ENCODE measurements around the gene ADM5. TPM values are rescaled to one million over a fixed set of nuclear protein-coding genes. Genes with fewer than 3 reads are reported as not detected.

The ADM5 gene
- polyA plus RNA-seq, 1 donor from 2014 or later = 7.2 TPM

- Histone ChIP-seq H3K9me3 (ENCODE audit: low read length) (no peaks in the 10 kb centered on the region), H4K20me1 (ENCODE audit: insufficient read depth) (no peaks in the 10 kb centered on the region), H3K4me2 (ENCODE audit: low read length) (no peak overlapping the region), H2AFZ (ENCODE audit: low read depth, low read length) (no peak overlapping the region), H3K27me3 (ENCODE audit: insufficient read depth, low read depth, low read length) (no peaks in the 10 kb centered on the region), H3K9me2 (ENCODE audit: insufficient read depth, low read length) (no peaks in the 10 kb centered on the region), H3K36me3 (ENCODE audit: insufficient read depth, low read length) (peaks cover 5% of the 10 kb centered on the region), H3K4me3 (ENCODE audit: low read length) (no peak overlapping the region), H3F3A (ENCODE audit: insufficient read depth, low read length, poor library complexity, severe bottlenecking) (no peaks in the 10 kb centered on the region), H3K9ac (ENCODE audit: low read length) (no peak overlapping the region), H3K79me2 (replicated peaks; ENCODE audit: insufficient read depth, low read length) (no peaks in the 10 kb centered on the region), H3K27ac (ENCODE audit: low read length) (no peak overlapping the region)
- TF ChIP-seq POLR2AphosphoS5 (IDR thresholded peaks at IDR 0.05) (no peak), TAF1 (IDR thresholded peaks at IDR 0.05; ENCODE audit: low read depth) (no peak), EP300 (conservative IDR thresholded peaks at IDR 0.05; ENCODE audit: poor library complexity, severe bottlenecking) (no peak), MXI1 (conservative IDR thresholded peaks at IDR 0.05; ENCODE audit: poor library complexity, severe bottlenecking) (no peak), EZH2 (IDR thresholded peaks at IDR 0.05; ENCODE audit: borderline replicate concordance, insufficient read depth, low read length, poor library complexity, severe bottlenecking) (no peak), RAD21 (conservative IDR thresholded peaks at IDR 0.05) (no peak), REST (IDR thresholded peaks at IDR 0.05; ENCODE audit: borderline replicate concordance) (no peak), SMC3 (conservative IDR thresholded peaks at IDR 0.05; ENCODE audit: poor library complexity) (no peak), CTCF (IDR thresholded peaks at IDR 0.05; ENCODE audit: poor library complexity, severe bottlenecking) (no peak)
Observed at GRCh38 chr19:49704888-49705642, 15.7 kb downstream of the ADM5 start.

- H4K20me1 ChIP-seq (ENCODE audit: insufficient read depth) = no peaks in the 10 kb centered on the region
- no peaks in the 10 kb centered on the region for H3F3A ChIP-seq (ENCODE audit: insufficient read depth, low read length, poor library complexity, severe bottlenecking)
- no peaks in the 10 kb centered on the region for H3K9me3 ChIP-seq (ENCODE audit: low read length)
- no peak overlapping the region for H3K4me2 ChIP-seq (ENCODE audit: low read length)
- H3K27me3 ChIP-seq (ENCODE audit: insufficient read depth, low read depth, low read length) = no peaks in the 10 kb centered on the region
- no peaks in the 10 kb centered on the region for H3K9me2 ChIP-seq (ENCODE audit: insufficient read depth, low read length)
- TF ChIP-seq EP300 (conservative IDR thresholded peaks at IDR 0.05; ENCODE audit: poor library complexity, severe bottlenecking) (no peak), TAF1 (IDR thresholded peaks at IDR 0.05; ENCODE audit: low read depth) (no peak), MXI1 (conservative IDR thresholded peaks at IDR 0.05; ENCODE audit: poor library complexity, severe bottlenecking) (no peak), EZH2 (IDR thresholded peaks at IDR 0.05; ENCODE audit: borderline replicate concordance, insufficient read depth, low read length, poor library complexity, severe bottlenecking) (no peak), SMC3 (conservative IDR thresholded peaks at IDR 0.05; ENCODE audit: poor library complexity) (no peak), RAD21 (conservative IDR thresholded peaks at IDR 0.05) (no peak), REST (IDR thresholded peaks at IDR 0.05; ENCODE audit: borderline replicate concordance) (no peak), CTCF (IDR thresholded peaks at IDR 0.05; ENCODE audit: poor library complexity, severe bottlenecking) (no peak), POLR2AphosphoS5 (IDR thresholded peaks at IDR 0.05) (no peak)
- no peak overlapping the region for H3K4me3 ChIP-seq (ENCODE audit: low read length)
- no peaks in the 10 kb centered on the region for H3K79me2 ChIP-seq (replicated peaks; ENCODE audit: insufficient read depth, low read length)
- peaks cover 5% of the 10 kb centered on the region for H3K36me3 ChIP-seq (ENCODE audit: insufficient read depth, low read length)
- no peak overlapping the region for H2AFZ ChIP-seq (ENCODE audit: low read depth, low read length)
- H3K9ac ChIP-seq (ENCODE audit: low read length) = no peak overlapping the region
- no peak overlapping the region for H3K27ac ChIP-seq (ENCODE audit: low read length)
Observed at GRCh38 chr19:49705919-49706318, 16.5 kb downstream of the ADM5 start.

Measured in neural cell (in vitro differentiated cells).